ENCODE measurements around the gene CIZ1. TPM values are rescaled to one million over a fixed set of nuclear protein-coding genes. Genes with fewer than 3 reads are reported as not detected.

CIZ1 gene
- total and polyA plus RNA-seq, 2 of the 13 experiments (the other 11 are each of a cell fraction or from before 2014, with no cell fraction given) = 30.6 to 50.3 TPM

- no peak for TF ChIP-seq TFE3 (CRISPR knock-in tag; IDR thresholded peaks at IDR 0.05)
- no peak for TF ChIP-seq ATF1 (CRISPR knock-in tag; IDR thresholded peaks at IDR 0.05)
- TF ChIP-seq PAX8 (CRISPR knock-in tag; IDR thresholded peaks at IDR 0.05; ENCODE audit: borderline replicate concordance) = no peak
Observed at GRCh38 chr9:128169925-128170324, 21.4 kb downstream of the CIZ1 start (continued).

- POLR2A ChIA-PET = interaction anchor here (2.8 kb wide), 1 partner anchor 10 kb away, joined by 9 read pairs; the partner anchor contains the start of gene BBLN
- Histone ChIP-seq H3K4me2 (ENCODE audit: low read depth, low read length) (no peak overlapping the region), H3K79me2 (ENCODE audit: insufficient read depth, low read length) (no peaks in the 10 kb centered on the region), H3K27me3 (ENCODE audit: control insufficient read depth in 1 of 2, insufficient read depth in 2 of 2, low read length in 2 of 2) (no peaks in the 10 kb centered on the region), H4K20me1 (ENCODE audit: insufficient read depth, low read length) (no peaks in the 10 kb centered on the region), H2AFZ (ENCODE audit: low read length) (no peak overlapping the region), H3K4me3 (replicated peaks in 1 of 3; ENCODE audit: insufficient read depth in 1 of 3, low read depth in 2 of 3, low read length in 3 of 3) (no peak overlapping the region), H3K9ac (ENCODE audit: insufficient read depth, low read depth, low read length) (no peak overlapping the region), H3K27ac (ENCODE audit: extremely low read length, insufficient read depth, low read length) (no peak overlapping the region), H3K36me3 (replicated peaks in 1 of 2; ENCODE audit: control insufficient read depth in 1 of 2, insufficient read depth in 2 of 2, low read length in 2 of 2) (peaks cover 14 to 50% of the 10 kb centered on the region in 2 experiments; a peak in 4 of 5 replicates), H3K9me3 (ENCODE audit: low read length) (no peaks in the 10 kb centered on the region), H3K4me1 (ENCODE audit: insufficient read depth, low read length) (no peaks in the 10 kb centered on the region)
- in situ Hi-C loops (cut with HindIII; ENCODE audit: extremely low pct_ligation_motif_present, low pct_unique_long_range_greater_than_20kb) (no loop called here), intact Hi-C loops (cut with micrococcal nuclease; ENCODE audit: unreplicated experiment) (no loop called here)
- BruUV-seq (replicated peaks) = no TSS peak
- 100% methylated on average over 4 of the region's 8 CpGs for WGBS (ENCODE audit: low lambda C conversion rate)
- no peak for TF ChIP-seq HOXA3 (CRISPR knock-in tag; IDR thresholded peaks at IDR 0.05)
- CTCF ChIA-PET (ENCODE audit: low intra/inter-chr PET ratio, low total read pairs) = no interaction called here
- FAIRE-seq (no peak), ATAC-seq (no peak), DNase-seq (ENCODE audit: low spot score) (no peak)
Observed at GRCh38 chr9:128169492-128169891, 21.9 kb downstream of the CIZ1 start.

- Histone ChIP-seq H3K27ac (ENCODE audit: extremely low read length, insufficient read depth, low read length) (no peak overlapping the region), H3K79me2 (ENCODE audit: insufficient read depth, low read length) (no peaks in the 10 kb centered on the region), H3K27me3 (ENCODE audit: control insufficient read depth in 1 of 2, insufficient read depth in 2 of 2, low read length in 2 of 2) (no peaks in the 10 kb centered on the region), H3K9me3 (ENCODE audit: low read length) (no peaks in the 10 kb centered on the region), H3K4me2 (ENCODE audit: low read depth, low read length) (no peak overlapping the region), H3K4me1 (ENCODE audit: insufficient read depth, low read length) (no peaks in the 10 kb centered on the region), H2AFZ (ENCODE audit: low read length) (no peak overlapping the region), H4K20me1 (ENCODE audit: insufficient read depth, low read length) (no peaks in the 10 kb centered on the region), H3K4me3 (replicated peaks in 1 of 3; ENCODE audit: insufficient read depth in 1 of 3, low read depth in 2 of 3, low read length in 3 of 3) (no peak overlapping the region), H3K9ac (ENCODE audit: insufficient read depth, low read depth, low read length) (no peak overlapping the region), H3K36me3 (replicated peaks in 1 of 2; ENCODE audit: control insufficient read depth in 1 of 2, insufficient read depth in 2 of 2, low read length in 2 of 2) (peaks cover 17 to 52% of the 10 kb centered on the region in 2 experiments; a peak in 4 of 5 replicates)
- FAIRE-seq (no peak), DNase-seq (ENCODE audit: low spot score) (no peak), ATAC-seq (no peak)
- CTCF ChIA-PET (ENCODE audit: low intra/inter-chr PET ratio, low total read pairs) = no interaction called here
- POLR2A ChIA-PET = interaction anchor here (2.8 kb wide), 1 partner anchor 9 kb away, joined by 9 read pairs; the partner anchor contains the start of gene BBLN
- in situ Hi-C loops (cut with HindIII; ENCODE audit: extremely low pct_ligation_motif_present, low pct_unique_long_range_greater_than_20kb) = no loop called here
- WGBS (ENCODE audit: low lambda C conversion rate) = 96% methylated on average over 8 of the region's 8 CpGs
- TF ChIP-seq HNRNPLL (IDR thresholded peaks at IDR 0.05; ENCODE audit: low read depth, low read length, poor library complexity, severe bottlenecking) = no peak
- no peak for TF ChIP-seq ZNF781 (CRISPR knock-in tag; IDR thresholded peaks at IDR 0.05; ENCODE audit: borderline replicate concordance, not compliant biosample characterization)
- BruUV-seq (replicated peaks) = TSS peak; percentile 35
- intact Hi-C loops (cut with micrococcal nuclease; ENCODE audit: unreplicated experiment) = no loop called here
Observed at GRCh38 chr9:128168731-128169308, 22.6 kb downstream of the CIZ1 start.

All from HepG2 (cell line).